Spleen (tissue), 11 donors: Measurements from ENCODE around the gene CNTN5. TPM values are rescaled to one million over a fixed set of nuclear protein-coding genes. Genes with fewer than 3 reads are reported as not detected.

ENCODE experiments used
- DNase-seq: peaks from one replicate; pipeline ENCODE4 v3.0.0-alpha.2; 2020
- H3K27ac ChIP-seq, 8 donors: fragments of 200-600 bp; sonication (generic) in 7 of 8; 1 replicate in 4 of 8; 2 replicates in 4 of 8; pipeline versions ENCODE4 v1.5.0 to v1.8.0; 2016 to 2021; ENCODE audit warnings: inconsistent platforms in 4 of 8, mild to moderate bottlenecking in 4 of 8, moderate library complexity in 1 of 8
- H3K27me3 ChIP-seq, 7 donors: fragments of 200-600 bp; sonication (generic) in 6 of 7; replicated peaks in 1 of 7; 1 replicate in 4 of 7; 2 replicates in 3 of 7; pipeline versions ENCODE4 v1.5.0 to v1.8.0; 2016 to 2021; ENCODE audit warnings: inconsistent platforms in 3 of 7, mild to moderate bottlenecking in 1 of 7
- H3K36me3 ChIP-seq, 6 donors: fragments of 200-600 bp; sonication (generic) in 5 of 6; 1 replicate in 4 of 6; 2 replicates in 2 of 6; pipeline versions ENCODE4 v1.5.0 to v1.8.0; 2016 to 2021; ENCODE audit warnings: inconsistent platforms in 2 of 6
- H3K4me1 ChIP-seq, 6 donors: fragments of 200-600 bp; sonication (generic) in 5 of 6; 1 replicate in 3 of 6; 2 replicates in 3 of 6; pipeline versions ENCODE4 v1.5.0 to v1.8.0; 2016 to 2021; ENCODE audit warnings: inconsistent platforms in 3 of 6
- H3K4me3 ChIP-seq, 8 donors: fragments of 200-600 bp; sonication (generic) in 7 of 8; 1 replicate in 4 of 8; 2 replicates in 4 of 8; pipeline versions ENCODE4 v1.5.0 to v1.8.0; 2016 to 2021; ENCODE audit warnings: inconsistent platforms in 4 of 8, mild to moderate bottlenecking in 4 of 8, moderate library complexity in 2 of 8
- H3K9me3 ChIP-seq, 8 donors: fragments of 200-600 bp; sonication (generic) in 7 of 8; 1 replicate in 4 of 8; 2 replicates in 4 of 8; pipeline versions ENCODE4 v1.5.0 to v1.8.0; 2016 to 2021; ENCODE audit warnings: inconsistent platforms in 4 of 8
- POLR2A ChIP-seq, 3 donors: fragments of 450-650 bp; IDR thresholded peaks; one replicate each; pipeline ENCODE4 v1.5.1; 2017; ENCODE audit warnings: antibody characterized with exemption in 3 of 3, mild to moderate bottlenecking in 1 of 3
- POLR2AphosphoS5 ChIP-seq, 3 donors: sonication (generic); formaldehyde crosslinking; IDR thresholded peaks; one replicate each; pipeline ENCODE4 v1.5.1; 2017; ENCODE audit warnings: antibody characterized with exemption in 3 of 3
- WGBS, 5 donors: extraction: QIAGEN DNeasy Blood & Tissue Kit in 3 of 5; methylation state at CpG; one replicate each; pipeline versions ENCODE4 v1.1.5 to v1.1.7; 2013 to 2018; 5-methylcytosine and 5-hydroxymethylcytosine counted together
- intact Hi-C: fragments of 100-400 bp; cut with DNase I; formaldehyde crosslinking; loops from one replicate; pipeline ENCODE4 v1.15.0; 2023; ENCODE audit warnings: low total_unique reads
- polyA plus RNA-seq, 3 donors: library from polyadenylated mRNA; stranded (reverse); fragments of 200-250 nt; gene quantifications; one replicate each; pipeline ENCODE4 v1.2.1, GENCODE V29; 2013
- total RNA-seq, 7 donors: library from RNA; depleted of rRNA in 3 of 7; stranded (reverse); fragments of >200 nt in 3 of 7; fragmentation: NEBNext Ultra II Directional in 4 of 7; extraction: Animal tissue kit (Norgen Biotek cat#: 25700) in 4 of 7; gene quantifications; one replicate each; pipeline versions ENCODE4 v1.1.0 to v1.2.1, GENCODE V29; 2016 to 2021
- TF ChIP-seq, protein P1 (sequence below), 11 experiments: fragments of 200-600 bp in 7 of 11; fragments of 450-650 bp in 4 of 11; sonication (generic) in 4 of 11; IDR thresholded peaks in 8 of 11; conservative IDR thresholded peaks in 3 of 11; 1 replicate in 7 of 11; 2 replicates in 4 of 11; pipeline versions ENCODE4 v1.4.0 to v1.8.0; 2016 to 2021; ENCODE audit warnings: antibody characterized with exemption in 11 of 11, inconsistent platforms in 4 of 11, mild to moderate bottlenecking in 1 of 11
- donor health status: healthy with polysubstance abuse.
- donor health status: DM: no; HTN: no; CAD: no; lungs with moderate emphysema.
- donor health status: DM: no; HTN: no; CAD: no.
- donor health status: Bipolar disorder and iron deficiency.
- donor health status: healthy.
- donor health status: DM: no; HTN: no; CAD: no.
- donor health status: DM: yes; HTN: yes; CAD: no.

Gene CNTN5
- total and polyA plus RNA-seq, 10 donors, result 0.02 TPM; not detected in 8

DNA sequence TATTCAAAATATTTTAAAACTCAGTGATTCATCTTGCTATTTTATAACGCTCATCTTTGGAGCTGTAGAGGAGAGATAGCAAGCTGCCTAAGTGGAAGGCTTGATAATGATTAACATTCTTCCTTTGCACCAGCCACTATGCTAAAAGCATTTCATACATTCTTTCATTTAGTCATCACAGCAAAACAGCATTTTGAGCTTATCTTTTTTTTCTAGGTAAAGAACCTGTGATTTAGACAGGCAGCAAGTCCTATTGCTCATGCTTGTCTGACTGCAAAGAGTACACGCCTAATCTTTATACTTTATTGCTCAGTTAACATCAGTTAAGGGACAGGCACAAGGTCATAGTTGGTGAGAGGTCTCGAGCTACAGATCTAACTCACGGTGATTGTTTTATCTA lies 953.2 kb downstream of the CNTN5 start:
- no peak for TF ChIP-seq POLR2AphosphoS5 (IDR thresholded peaks at IDR 0.05)
- no peak for TF ChIP-seq POLR2A (IDR thresholded peaks at IDR 0.05)
- TF ChIP-seq, protein P1, sequence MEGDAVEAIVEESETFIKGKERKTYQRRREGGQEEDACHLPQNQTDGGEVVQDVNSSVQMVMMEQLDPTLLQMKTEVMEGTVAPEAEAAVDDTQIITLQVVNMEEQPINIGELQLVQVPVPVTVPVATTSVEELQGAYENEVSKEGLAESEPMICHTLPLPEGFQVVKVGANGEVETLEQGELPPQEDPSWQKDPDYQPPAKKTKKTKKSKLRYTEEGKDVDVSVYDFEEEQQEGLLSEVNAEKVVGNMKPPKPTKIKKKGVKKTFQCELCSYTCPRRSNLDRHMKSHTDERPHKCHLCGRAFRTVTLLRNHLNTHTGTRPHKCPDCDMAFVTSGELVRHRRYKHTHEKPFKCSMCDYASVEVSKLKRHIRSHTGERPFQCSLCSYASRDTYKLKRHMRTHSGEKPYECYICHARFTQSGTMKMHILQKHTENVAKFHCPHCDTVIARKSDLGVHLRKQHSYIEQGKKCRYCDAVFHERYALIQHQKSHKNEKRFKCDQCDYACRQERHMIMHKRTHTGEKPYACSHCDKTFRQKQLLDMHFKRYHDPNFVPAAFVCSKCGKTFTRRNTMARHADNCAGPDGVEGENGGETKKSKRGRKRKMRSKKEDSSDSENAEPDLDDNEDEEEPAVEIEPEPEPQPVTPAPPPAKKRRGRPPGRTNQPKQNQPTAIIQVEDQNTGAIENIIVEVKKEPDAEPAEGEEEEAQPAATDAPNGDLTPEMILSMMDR (IDR thresholded peaks at IDR 0.05 in 8 of 11, conservative IDR thresholded peaks at IDR 0.05 in 3 of 11), result no peak
- no peak overlapping the region for H3K27ac ChIP-seq
- 68 to 81% (median 77%) methylated on average over 4 of the region's 4 CpGs for WGBS, 5 donors

DNA sequence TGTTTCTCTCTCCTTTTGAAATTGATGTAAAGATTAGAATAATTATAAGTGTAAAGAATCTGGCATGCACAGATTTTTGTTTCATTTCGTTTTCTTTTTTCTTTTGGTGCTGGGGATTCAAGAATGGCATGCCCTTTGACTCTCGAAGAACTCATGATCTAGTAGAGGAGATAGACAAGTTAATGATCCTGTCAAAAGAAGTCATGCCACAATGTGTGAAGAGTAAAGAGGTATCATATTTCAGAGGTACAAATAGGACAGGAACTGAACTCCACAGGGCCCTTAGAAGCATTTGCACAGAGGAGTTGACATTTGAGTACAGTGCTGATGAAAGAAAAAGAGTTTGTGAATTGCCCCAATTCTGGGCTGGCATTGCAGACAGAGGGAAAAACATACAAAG lies 958.3 kb downstream of the CNTN5 start:
- no peak overlapping the region for H3K27ac ChIP-seq
- intact Hi-C loops, result no loop called here
- 50 to 72% (median 58%) methylated on average over 2 of the region's 2 CpGs for WGBS, 5 donors
- no peak for DNase-seq
- no peak overlapping the region for H3K4me3 ChIP-seq
- H3K27me3 ChIP-seq, result no peaks in the 10 kb centered on the region
- H3K36me3 ChIP-seq, result no peaks in the 10 kb centered on the region
- TF ChIP-seq POLR2AphosphoS5 (IDR thresholded peaks at IDR 0.05) (no peak), POLR2A (IDR thresholded peaks at IDR 0.05) (no peak)
- TF ChIP-seq, protein P1 (IDR thresholded peaks at IDR 0.05 in 8 of 11, conservative IDR thresholded peaks at IDR 0.05 in 3 of 11), result no peak
- H3K9me3 ChIP-seq, result peaks cover 0 to 24% (median 17%) of the 10 kb centered on the region in 8 donors
- H3K4me1 ChIP-seq, result no peaks in the 10 kb centered on the region

More for the DNA sequence above, 953.2 kb downstream of the CNTN5 start:
- Histone ChIP-seq H3K4me1 (no peaks in the 10 kb centered on the region), H3K4me3 (no peak overlapping the region), H3K36me3 (no peaks in the 10 kb centered on the region), H3K27me3 (no peaks in the 10 kb centered on the region), H3K9me3 (peaks cover 0 to 28% (median 19%) of the 10 kb centered on the region in 8 donors)
- DNase-seq, result no peak
- intact Hi-C loops, result no loop called here

DNA sequence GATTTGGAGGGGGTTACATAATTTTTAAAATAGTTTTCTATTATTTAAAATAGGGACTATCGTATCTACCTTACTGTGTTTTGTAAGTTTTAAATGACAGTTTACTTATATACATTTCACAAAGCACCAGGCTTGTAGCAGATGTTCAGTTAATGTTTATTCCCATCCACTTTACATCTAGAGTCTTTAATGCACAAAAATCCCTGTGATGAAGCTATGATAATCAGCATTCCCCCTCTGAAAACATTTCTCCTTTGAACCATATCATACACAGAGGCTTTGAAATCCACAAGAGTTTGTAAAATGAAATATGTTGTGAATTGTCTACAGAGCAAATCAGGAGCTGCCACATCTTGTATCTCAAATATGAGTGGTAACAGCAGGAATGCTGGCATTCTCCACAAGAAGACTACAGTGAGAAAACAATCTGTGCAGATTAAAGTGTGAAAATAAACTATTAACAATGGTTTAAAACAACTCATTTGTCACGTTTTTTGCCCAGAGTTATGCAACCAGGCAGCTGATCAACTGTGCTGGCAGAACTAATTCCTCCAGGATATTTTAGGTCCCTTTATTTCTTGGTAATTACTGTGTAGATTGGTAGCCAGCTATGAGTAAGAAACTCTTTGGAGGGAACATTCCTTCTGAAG lies 967.2 kb downstream of the CNTN5 start:
- H3K27me3 ChIP-seq, result no peaks in the 10 kb centered on the region
- no peaks in the 10 kb centered on the region for H3K36me3 ChIP-seq
- no peaks in the 10 kb centered on the region for H3K4me1 ChIP-seq
- H3K27ac ChIP-seq, result no peak overlapping the region
- peaks cover 0 to 7% (median 0%) of the 10 kb centered on the region in 8 donors for H3K9me3 ChIP-seq
- TF ChIP-seq POLR2A (IDR thresholded peaks at IDR 0.05), result no peak
- no peak overlapping the region for H3K4me3 ChIP-seq
- WGBS, 5 donors, result 35 to 56% (median 53%) methylated on average over 2 of the region's 2 CpGs
- no peak for DNase-seq
- intact Hi-C loops, result no loop called here

DNA sequence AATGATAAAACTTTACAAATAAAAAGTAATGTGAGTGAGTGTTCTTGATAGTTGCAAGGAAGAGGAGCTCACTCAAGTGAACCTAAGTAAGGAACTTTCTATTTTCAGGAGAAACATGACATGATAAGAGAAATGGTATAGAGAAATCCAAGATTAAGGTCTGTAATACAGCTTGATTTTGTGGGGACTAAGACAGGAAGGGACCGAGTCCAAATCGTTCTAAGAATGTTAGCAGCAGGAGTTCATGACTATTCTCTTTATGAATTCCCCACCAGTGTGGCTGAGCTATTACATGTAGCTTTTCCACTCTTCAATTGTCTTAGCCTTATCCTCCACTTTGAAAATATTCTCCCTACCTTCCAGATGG lies 967.7 kb downstream of the CNTN5 start:
- intact Hi-C loops, result no loop called here
- no peak for TF ChIP-seq POLR2A (IDR thresholded peaks at IDR 0.05)
- TF ChIP-seq, protein P1 (IDR thresholded peaks at IDR 0.05 in 8 of 11, conservative IDR thresholded peaks at IDR 0.05 in 3 of 11), result no peak
- Histone ChIP-seq H3K27me3 (no peaks in the 10 kb centered on the region), H3K4me3 (no peak overlapping the region), H3K9me3 (peaks cover 0 to 7% (median 0%) of the 10 kb centered on the region in 8 donors), H3K27ac (no peak overlapping the region), H3K36me3 (no peaks in the 10 kb centered on the region), H3K4me1 (no peaks in the 10 kb centered on the region)
- no peak for DNase-seq
- 65 to 85% (median 76%) methylated on average over 2 of the region's 2 CpGs for WGBS, 5 donors
